Transverse colon (tissue), 4 donors: Measurements from ENCODE around the gene TLE3. TPM values are rescaled to one million over a fixed set of nuclear protein-coding genes. Genes with fewer than 3 reads are reported as not detected.

Source experiments
- DNase-seq: peaks from one replicate; pipeline ENCODE4 v3.0.0-alpha.2; 2019
- H3K27ac ChIP-seq, 4 donors: fragments of 200-600 bp; sonication (generic); 2 replicates each; pipeline ENCODE4 v1.5.1; 2016 to 2018; ENCODE audit warnings: inconsistent platforms in 4 of 4
- H3K27me3 ChIP-seq: fragments of 200-600 bp; sonication (generic); 2 replicates; pipeline ENCODE4 v1.5.1; 2017; ENCODE audit warnings: inconsistent platforms
- H3K36me3 ChIP-seq, 4 donors: fragments of 200-600 bp; sonication (generic); 2 replicates each; pipeline ENCODE4 v1.5.1; 2017 to 2019; ENCODE audit warnings: inconsistent platforms in 4 of 4
- H3K4me1 ChIP-seq, 4 donors: fragments of 200-600 bp; sonication (generic); 2 replicates each; pipeline ENCODE4 v1.5.1; 2017 to 2020; ENCODE audit warnings: inconsistent platforms in 4 of 4
- H3K4me3 ChIP-seq, 4 donors: fragments of 200-600 bp; sonication (generic); 1 replicate in 1 of 4; 2 replicates in 3 of 4; pipeline versions ENCODE4 v1.5.1 to v1.6.1; 2017 to 2019; ENCODE audit warnings: inconsistent platforms in 4 of 4
- H3K9me3 ChIP-seq, 2 donors: fragments of 200-600 bp; sonication (generic); 2 replicates each; pipeline ENCODE4 v1.5.1; 2017 to 2019; ENCODE audit warnings: inconsistent platforms in 2 of 2
- EP300 ChIP-seq: sonication (generic); formaldehyde crosslinking; IDR thresholded peaks from one replicate; pipeline ENCODE4 v1.6.1; 2017; ENCODE audit warnings: antibody characterized with exemption, low read depth
- POLR2A ChIP-seq: fragments of 450-650 bp; IDR thresholded peaks from one replicate; pipeline ENCODE4 v1.6.1; 2016; ENCODE audit warnings: antibody characterized with exemption, mild to moderate bottlenecking, moderate library complexity
- POLR2AphosphoS5 ChIP-seq, 3 donors: sonication (generic); formaldehyde crosslinking; IDR thresholded peaks; one replicate each; pipeline ENCODE4 v1.6.1; 2016; ENCODE audit warnings: antibody characterized with exemption in 3 of 3
- WGBS, 2 donors: methylation state at CpG; one replicate each; pipeline ENCODE4 v1.1.5; 2018; ENCODE audit warnings: low coverage in 1 of 2; 5-methylcytosine and 5-hydroxymethylcytosine counted together
- in situ Hi-C, 4 donors: fragments of 200-750 bp; cut with MboI; loops; one replicate each; pipeline versions ENCODE4 v1.15.0 to v1.15.1; 2017; ENCODE audit warnings: low sequenced_read_pairs in 3 of 4, low pct_ligation_motif_present in 1 of 4, low pct_unique_long_range_greater_than_20kb in 1 of 4
- intact Hi-C: fragments of 100-400 bp; cut with DNase I; formaldehyde crosslinking; loops from one replicate; pipeline ENCODE4 v1.15.1; 2023; ENCODE audit warnings: low total_unique reads
- total RNA-seq, 4 donors: library from RNA; depleted of rRNA; stranded (reverse); fragments of >200 nt; gene quantifications; one replicate each; pipeline ENCODE4 v1.1.0, GENCODE V29; 2016
- TF ChIP-seq, protein P1 (sequence below), 5 experiments: fragments of 200-600 bp in 3 of 5; fragments of 450-650 bp in 2 of 5; sonication (generic) in 3 of 5; IDR thresholded peaks; 1 replicate in 2 of 5; 2 replicates in 3 of 5; pipeline ENCODE4 v1.5.1; 2016 to 2017; ENCODE audit warnings: antibody characterized with exemption in 5 of 5, inconsistent platforms in 3 of 5, mild to moderate bottlenecking in 2 of 5, moderate library complexity in 1 of 5

Gene TLE3
- total RNA-seq, 4 donors from 2014 or later: 49.8 to 223 (median 114) TPM

DNA sequence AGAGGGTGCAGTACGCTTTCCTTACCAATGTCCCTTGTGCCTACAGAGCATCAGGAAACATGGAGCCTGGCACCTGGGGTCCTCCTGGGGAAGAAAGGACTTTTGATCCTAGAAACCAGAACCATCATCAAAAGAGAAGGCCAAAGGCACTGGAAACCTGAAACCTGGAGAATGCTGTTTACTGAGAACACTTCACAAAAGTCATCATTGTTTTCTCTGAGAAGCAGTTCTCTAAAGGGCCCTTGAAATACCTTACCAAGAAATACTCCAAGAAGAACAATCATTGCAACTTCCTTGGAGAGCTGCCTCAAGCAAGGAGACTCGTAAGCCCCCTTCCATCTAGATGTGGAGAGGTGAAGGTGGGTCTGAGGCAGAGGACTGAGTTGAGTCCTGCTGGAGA, 66.0 kb downstream of the TLE3 start:
- H3K36me3 ChIP-seq: no peaks in the 10 kb centered on the region
- no peak for DNase-seq
- H3K27me3 ChIP-seq: peaks cover 9% of the 10 kb centered on the region
- TF ChIP-seq POLR2A: no peak
- no peak for TF ChIP-seq EP300
- TF ChIP-seq POLR2AphosphoS5 (IDR thresholded peaks at IDR 0.05): no peak
- TF ChIP-seq, protein P1, sequence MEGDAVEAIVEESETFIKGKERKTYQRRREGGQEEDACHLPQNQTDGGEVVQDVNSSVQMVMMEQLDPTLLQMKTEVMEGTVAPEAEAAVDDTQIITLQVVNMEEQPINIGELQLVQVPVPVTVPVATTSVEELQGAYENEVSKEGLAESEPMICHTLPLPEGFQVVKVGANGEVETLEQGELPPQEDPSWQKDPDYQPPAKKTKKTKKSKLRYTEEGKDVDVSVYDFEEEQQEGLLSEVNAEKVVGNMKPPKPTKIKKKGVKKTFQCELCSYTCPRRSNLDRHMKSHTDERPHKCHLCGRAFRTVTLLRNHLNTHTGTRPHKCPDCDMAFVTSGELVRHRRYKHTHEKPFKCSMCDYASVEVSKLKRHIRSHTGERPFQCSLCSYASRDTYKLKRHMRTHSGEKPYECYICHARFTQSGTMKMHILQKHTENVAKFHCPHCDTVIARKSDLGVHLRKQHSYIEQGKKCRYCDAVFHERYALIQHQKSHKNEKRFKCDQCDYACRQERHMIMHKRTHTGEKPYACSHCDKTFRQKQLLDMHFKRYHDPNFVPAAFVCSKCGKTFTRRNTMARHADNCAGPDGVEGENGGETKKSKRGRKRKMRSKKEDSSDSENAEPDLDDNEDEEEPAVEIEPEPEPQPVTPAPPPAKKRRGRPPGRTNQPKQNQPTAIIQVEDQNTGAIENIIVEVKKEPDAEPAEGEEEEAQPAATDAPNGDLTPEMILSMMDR (IDR thresholded peaks at IDR 0.05): no peak
- H3K27ac ChIP-seq: no peak overlapping the region
- WGBS, 2 donors: 100% methylated on average over 1 to 2 of the region's 2 CpGs
- H3K4me1 ChIP-seq: no peaks in the 10 kb centered on the region
- no peaks in the 10 kb centered on the region for H3K9me3 ChIP-seq
- in situ Hi-C loops (no loop called here), intact Hi-C loops (no loop called here)
- H3K4me3 ChIP-seq: no peak overlapping the region

DNA sequence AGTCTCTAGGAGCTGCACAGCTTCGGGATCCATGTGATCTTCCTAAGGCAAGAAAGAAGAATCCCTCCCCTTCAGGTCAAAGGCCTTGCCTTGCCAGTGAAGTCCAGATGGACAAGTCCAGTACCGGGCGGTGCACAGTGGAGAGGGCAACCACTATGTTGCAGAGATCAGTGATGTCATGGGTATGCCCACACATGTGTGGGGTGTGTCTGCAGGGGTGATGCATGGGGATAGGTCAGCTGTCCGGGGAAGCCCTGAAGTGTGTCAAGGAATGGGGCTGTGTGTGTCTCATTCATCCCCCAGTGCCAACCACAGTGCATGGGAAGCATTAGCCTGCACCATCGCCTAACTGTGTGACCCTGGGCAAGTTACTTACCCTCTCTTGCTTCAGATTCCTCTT, 66.5 kb downstream of the TLE3 start:
- Histone ChIP-seq H3K9me3 (no peaks in the 10 kb centered on the region), H3K4me3 (no peak overlapping the region), H3K4me1 (no peaks in the 10 kb centered on the region), H3K27ac (no peak overlapping the region), H3K27me3 (peaks cover 9% of the 10 kb centered on the region), H3K36me3 (no peaks in the 10 kb centered on the region)
- in situ Hi-C loops (no loop called here), intact Hi-C loops (no loop called here)
- DNase-seq: no peak
- no peak for TF ChIP-seq POLR2AphosphoS5 (IDR thresholded peaks at IDR 0.05)
- TF ChIP-seq, protein P1 (IDR thresholded peaks at IDR 0.05): no peak
- no peak for TF ChIP-seq POLR2A
- no peak for TF ChIP-seq EP300
- 97% methylated on average over 5 of the region's 5 CpGs; no CpG with 5 or more reads in 1 of the 2 donors for WGBS, 2 donors

DNA sequence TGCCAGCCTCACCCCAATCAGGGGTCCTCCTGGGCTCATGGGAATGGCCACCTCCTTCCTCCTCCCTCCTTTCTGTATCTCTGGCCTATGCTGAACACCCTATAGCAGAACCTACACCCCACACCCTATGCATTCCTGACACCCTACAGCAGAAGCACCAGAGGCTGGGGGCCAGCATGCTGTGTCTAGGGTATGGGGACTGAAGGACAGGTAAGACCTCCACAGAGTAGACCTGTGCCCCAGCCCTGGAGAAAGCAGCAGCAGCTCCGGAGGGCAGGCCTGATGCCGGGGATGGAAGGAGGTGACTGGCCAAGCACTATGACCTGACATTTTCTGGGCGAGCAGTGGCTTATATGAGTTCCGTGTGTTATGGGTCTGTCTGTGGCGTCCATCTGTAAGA, 66.9 kb downstream of the TLE3 start:
- TF ChIP-seq EP300 (no peak), POLR2AphosphoS5 (IDR thresholded peaks at IDR 0.05) (no peak), POLR2A (no peak)
- TF ChIP-seq, protein P1 (IDR thresholded peaks at IDR 0.05): no peak
- peaks cover 0 to under 1% (median 0%) of the 10 kb centered on the region in 4 donors for H3K4me1 ChIP-seq
- in situ Hi-C loops: no loop called here
- no peak overlapping the region for H3K4me3 ChIP-seq
- no peaks in the 10 kb centered on the region for H3K36me3 ChIP-seq
- H3K27me3 ChIP-seq: peaks cover 9% of the 10 kb centered on the region
- 98% methylated on average over 5 of the region's 5 CpGs; no CpG with 5 or more reads in 1 of the 2 donors for WGBS, 2 donors
- DNase-seq: no peak
- no peak overlapping the region for H3K27ac ChIP-seq
- intact Hi-C loops: no loop called here
- H3K9me3 ChIP-seq: no peaks in the 10 kb centered on the region

DNA sequence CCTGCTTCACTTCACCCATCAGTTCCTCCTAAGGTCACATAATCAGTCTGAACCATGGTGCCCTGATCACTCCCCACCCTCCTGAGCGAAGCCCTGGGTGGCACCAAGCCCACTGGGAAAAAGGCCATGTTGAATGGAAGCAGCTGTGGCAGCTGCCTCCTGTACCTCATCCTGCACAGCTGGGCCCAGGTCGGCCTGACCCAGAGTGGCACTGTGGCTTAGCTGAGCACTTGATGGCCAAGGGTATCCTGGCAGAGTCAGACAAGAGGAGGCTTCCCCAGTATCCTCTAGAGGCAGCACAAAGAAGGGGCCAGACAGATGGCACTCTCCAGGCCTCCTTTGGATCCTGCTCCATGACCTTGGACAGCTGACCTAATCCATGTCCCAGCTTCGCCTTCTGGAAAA, 68.4 kb downstream of the TLE3 start:
- no peak overlapping the region for H3K27ac ChIP-seq
- TF ChIP-seq EP300 (no peak), POLR2AphosphoS5 (IDR thresholded peaks at IDR 0.05) (no peak), POLR2A (no peak)
- TF ChIP-seq, protein P1 (IDR thresholded peaks at IDR 0.05): no peak
- H3K4me3 ChIP-seq: no peak overlapping the region
- H3K36me3 ChIP-seq: no peaks in the 10 kb centered on the region
- H3K27me3 ChIP-seq: peaks cover 9% of the 10 kb centered on the region
- in situ Hi-C loops (no loop called here), intact Hi-C loops (loop anchor here (10.0 kb wide), 1 partner anchor 46 kb away; no protein-coding TSS in a partner anchor)
- WGBS, 2 donors: 45 to 70% methylated on average over 2 to 3 of the region's 3 CpGs
- no peak for DNase-seq
- H3K4me1 ChIP-seq: peaks cover 0 to 10% (median 2%) of the 10 kb centered on the region in 4 donors
- no peaks in the 10 kb centered on the region for H3K9me3 ChIP-seq
